Fibroblast of skin of left quadriceps (primary cell): ENCODE results near the gene SV2C.
"Not testable (repeated sequence)": the region's sequence is repeated elsewhere in the genome, so short reads cannot be mapped to it uniquely, and the experiment has no call there.

Experiments
- DNase-seq, 2 experiments: peaks; one replicate each; pipeline ENCODE4 v3.0.0-alpha.2; 2013; ENCODE audit warnings: low read depth in 2 of 2

SV2C gene

DNA sequence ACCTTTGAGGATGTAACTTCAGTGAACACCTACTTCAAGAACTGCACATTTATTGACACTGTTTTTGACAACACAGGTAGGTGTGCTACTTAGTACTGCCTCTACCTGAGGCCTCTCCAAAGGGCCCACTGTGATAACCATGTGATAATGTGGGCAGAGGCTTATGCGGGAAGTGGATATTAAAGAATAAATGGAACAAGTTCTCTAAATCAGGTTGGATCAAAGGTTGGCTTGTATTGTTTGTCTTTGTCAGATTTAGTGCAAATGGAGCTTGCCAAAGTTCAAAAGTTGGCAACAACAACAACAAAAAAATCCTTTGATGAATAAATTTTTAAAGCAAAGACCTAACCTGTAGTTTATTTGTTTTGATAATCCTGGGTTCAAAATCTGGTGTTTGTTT is 215.7 kb downstream of the SV2C start:
- no peak for DNase-seq

- no peak for DNase-seq
Observed at GRCh38 chr5:76299592-76299991, 216.4 kb downstream of the SV2C start.

GRCh38 chr5:76301932-76302331 is 218.7 kb downstream of the SV2C start:
- not testable (repeated sequence) for DNase-seq

DNA sequence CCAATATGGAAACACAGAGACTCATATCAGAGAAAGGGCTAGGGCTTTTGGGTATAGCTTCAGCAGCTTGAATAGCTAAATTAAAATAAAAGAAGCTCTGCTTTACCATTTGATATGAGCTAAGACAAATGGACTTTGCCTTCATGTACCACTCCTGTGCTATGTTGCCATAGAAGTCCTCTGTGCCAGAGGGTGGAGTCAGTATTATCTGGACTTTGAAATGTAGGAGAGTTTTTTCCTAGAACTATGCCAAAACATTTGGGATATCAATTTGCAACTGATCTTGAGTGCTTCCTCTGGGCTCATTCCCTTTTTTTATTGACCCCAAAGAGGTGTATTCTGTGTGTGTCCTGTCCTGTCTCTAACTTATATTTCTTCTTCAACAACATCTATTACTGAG is 219.5 kb downstream of the SV2C start:
- not testable (repeated sequence) for DNase-seq

- no peak for DNase-seq
Observed at GRCh38 chr5:76303921-76304320, 220.7 kb downstream of the SV2C start.

- no peak for DNase-seq
Observed at GRCh38 chr5:76305269-76305668, 222.1 kb downstream of the SV2C start.

GRCh38 chr5:76305775-76306174 is 222.6 kb downstream of the SV2C start:
- no peak for DNase-seq

- no peak for DNase-seq
Observed at GRCh38 chr5:76310208-76310607, 227.0 kb downstream of the SV2C start.

DNA sequence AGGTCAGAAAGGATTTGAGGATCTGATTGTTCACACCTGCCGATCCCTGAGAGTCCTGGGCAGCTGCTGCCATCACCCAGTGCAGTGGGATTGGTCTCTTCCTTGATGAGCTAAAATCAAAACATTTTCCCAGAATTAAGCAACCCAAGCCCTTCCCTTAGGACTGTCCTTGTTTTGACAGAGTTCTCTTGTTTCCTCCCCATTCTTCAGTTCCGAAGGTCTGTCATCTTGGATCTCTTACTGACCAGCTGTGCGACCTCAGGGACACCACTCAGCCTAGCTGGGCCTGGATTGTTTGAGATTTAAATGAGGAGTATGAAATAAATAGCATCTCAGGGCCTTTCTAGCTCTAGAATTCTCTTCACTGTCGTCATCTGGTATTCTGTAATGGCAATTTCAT is 229.6 kb downstream of the SV2C start:
- no peak for DNase-seq

- DNase-seq, result no peak
Observed at GRCh38 chr5:76314643-76315042, 231.5 kb downstream of the SV2C start.

DNA sequence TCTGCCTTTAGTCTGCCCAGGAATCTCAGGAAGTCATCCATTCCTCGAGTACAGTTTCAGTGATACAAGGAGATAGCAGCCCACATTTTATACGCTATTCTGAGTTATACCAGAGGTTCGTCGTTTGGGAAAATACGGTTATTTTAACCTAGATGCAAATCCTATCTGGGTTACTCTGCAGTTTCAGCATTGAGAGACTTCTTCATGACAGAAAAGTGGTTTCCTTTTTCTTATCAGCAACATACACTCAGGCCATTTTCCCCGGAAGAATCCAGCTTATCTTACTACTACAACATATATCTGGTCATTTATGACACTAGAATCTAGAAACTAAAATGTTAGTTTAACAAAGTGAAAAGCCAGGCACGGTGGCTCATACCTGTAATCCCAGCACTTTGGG is 236.5 kb downstream of the SV2C start:
- DNase-seq, result no peak

- not testable (repeated sequence) for DNase-seq
Observed at GRCh38 chr5:76323494-76323893, 240.3 kb downstream of the SV2C start.

GRCh38 chr5:76325326-76325725 is 242.1 kb downstream of the SV2C start:
- DNase-seq, result no peak

GRCh38 chr5:76325876-76326491 is 242.8 kb downstream of the SV2C start:
- DNase-seq, result no peak

GRCh38 chr5:76326577-76327302 is 243.6 kb downstream of the SV2C start:
- DNase-seq, result no peak

DNA sequence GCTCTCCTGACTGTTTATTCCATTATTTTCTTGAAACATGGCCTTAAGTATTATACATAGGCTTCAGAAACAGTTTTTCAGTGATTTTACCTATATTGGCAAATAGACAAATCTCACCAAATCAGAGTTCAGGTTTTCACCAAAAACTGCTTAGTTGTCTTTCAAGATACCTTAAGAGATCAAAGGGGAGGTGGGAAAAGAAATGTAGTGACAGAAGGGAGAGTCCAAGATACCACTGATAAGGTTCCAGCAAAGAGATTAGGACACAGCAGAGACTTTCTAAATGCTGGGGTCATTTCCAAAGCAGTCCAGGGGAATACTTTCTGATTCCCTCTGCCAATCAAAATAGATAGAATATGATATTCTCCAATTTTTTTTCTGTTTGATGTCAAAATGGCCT is 246.2 kb downstream of the SV2C start:
- DNase-seq, result no peak

- DNase-seq, result no peak
Observed at GRCh38 chr5:76331126-76331525, 247.9 kb downstream of the SV2C start.

GRCh38 chr5:76332102-76332501 is 248.9 kb downstream of the SV2C start:
- no peak for DNase-seq

GRCh38 chr5:76332611-76333205 is 249.5 kb downstream of the SV2C start:
- no peak for DNase-seq

DNA sequence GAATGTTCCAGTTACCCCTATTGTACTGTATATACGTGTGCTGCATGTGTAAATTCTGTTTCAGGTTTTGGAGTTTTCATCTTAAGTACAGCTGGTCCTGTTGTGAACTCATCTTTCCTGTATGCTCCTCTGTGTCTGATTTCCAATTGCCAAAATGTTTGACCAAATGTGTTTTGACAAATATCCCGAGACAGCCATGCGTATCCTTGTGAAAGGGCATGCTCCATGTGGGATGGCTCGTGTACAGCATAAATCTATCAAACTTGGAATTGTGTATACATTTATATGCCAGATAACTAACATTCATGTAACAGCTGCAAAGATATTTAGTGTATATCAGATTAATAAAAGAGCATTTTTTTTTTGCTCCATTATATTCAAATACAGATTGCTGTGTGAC is 250.4 kb downstream of the SV2C start:
- no peak for DNase-seq

- DNase-seq, result no peak
Observed at GRCh38 chr5:76334574-76334973, 251.4 kb downstream of the SV2C start.

DNA sequence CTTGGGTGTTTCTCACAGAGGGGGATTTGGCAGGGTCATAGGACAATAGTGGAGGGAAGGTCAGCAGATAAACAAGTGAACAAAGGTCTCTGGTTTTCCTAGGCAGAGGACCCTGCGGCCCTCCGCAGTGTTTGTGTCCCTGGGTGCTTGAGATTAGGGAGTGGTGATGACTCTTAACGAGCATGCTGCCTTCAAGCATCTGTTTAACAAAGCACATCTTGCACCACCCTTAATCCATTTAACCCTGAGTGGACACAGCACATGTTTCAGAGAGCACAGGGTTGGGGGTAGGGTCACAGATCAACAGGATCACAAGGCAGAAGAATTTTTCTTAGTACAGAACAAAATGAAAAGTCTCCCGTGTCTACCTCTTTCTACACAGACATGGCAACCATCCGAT is 252.3 kb downstream of the SV2C start:
- DNase-seq, result not testable (repeated sequence)

DNA sequence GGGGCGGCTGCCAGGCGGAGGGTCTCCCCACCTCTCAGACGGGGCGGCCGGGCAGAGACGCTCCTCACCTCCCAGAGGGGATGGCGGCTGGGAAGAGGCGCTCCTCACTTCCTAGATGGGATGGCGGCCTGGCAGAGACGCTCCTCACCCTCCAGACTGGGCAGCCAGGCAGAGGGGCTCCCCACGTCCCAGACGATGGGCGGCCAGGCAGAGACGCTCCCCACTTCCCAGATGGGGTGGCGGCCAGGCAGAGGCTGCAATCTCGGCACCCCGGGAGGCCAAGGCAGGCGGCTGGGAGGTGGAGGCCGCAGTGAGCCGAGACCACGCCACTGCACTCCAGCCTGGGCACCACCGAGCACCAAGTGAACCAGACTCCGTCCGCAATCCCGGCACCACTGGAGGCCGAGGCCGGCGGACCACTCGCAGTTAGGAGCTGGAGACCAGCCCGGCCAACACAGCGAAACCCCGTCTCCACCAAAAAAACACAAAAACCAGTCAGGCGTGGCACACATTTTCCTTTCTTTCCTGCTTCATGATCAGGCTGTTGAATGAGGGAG is 253.1 kb downstream of the SV2C start:
- DNase-seq, result not testable (repeated sequence)
